Muscle layer of duodenum (tissue), 2 donors: Measurements from ENCODE around the gene GDF15.

Experiments
- H3K27ac ChIP-seq: one replicate; pipeline ENCODE4 v1.7.0; 2013; ENCODE audit warnings: mild to moderate bottlenecking, low read length
- H3K27me3 ChIP-seq: one replicate; pipeline ENCODE4 v1.7.0; 2013; ENCODE audit warnings: low read depth, mild to moderate bottlenecking, control low read depth, low read length
- H3K36me3 ChIP-seq, 2 donors: one replicate each; pipeline ENCODE4 v1.7.0; 2013; ENCODE audit warnings: low read length in 2 of 2, control low read depth in 1 of 2, mild to moderate bottlenecking in 1 of 2; ENCODE audit not compliant: insufficient read depth in 2 of 2, control insufficient read depth in 1 of 2
- H3K4me1 ChIP-seq, 2 donors: one replicate each; pipeline ENCODE4 v1.7.0; 2013; ENCODE audit warnings: low read length in 2 of 2, mild to moderate bottlenecking in 2 of 2, control low read depth in 1 of 2, moderate library complexity in 1 of 2; ENCODE audit not compliant: insufficient read depth in 2 of 2, control insufficient read depth in 1 of 2
- H3K4me3 ChIP-seq, 2 donors: one replicate each; pipeline ENCODE4 v1.7.0; 2013; ENCODE audit warnings: low read length in 2 of 2, low read depth in 1 of 2, mild to moderate bottlenecking in 1 of 2
- H3K9me3 ChIP-seq, 2 donors: one replicate each; pipeline ENCODE4 v1.7.0; 2013; ENCODE audit warnings: low read length in 2 of 2, control low read depth in 1 of 2, mild to moderate bottlenecking in 1 of 2; ENCODE audit not compliant: control insufficient read depth in 1 of 2
- donor health status: healthy.

Gene GDF15

DNA sequence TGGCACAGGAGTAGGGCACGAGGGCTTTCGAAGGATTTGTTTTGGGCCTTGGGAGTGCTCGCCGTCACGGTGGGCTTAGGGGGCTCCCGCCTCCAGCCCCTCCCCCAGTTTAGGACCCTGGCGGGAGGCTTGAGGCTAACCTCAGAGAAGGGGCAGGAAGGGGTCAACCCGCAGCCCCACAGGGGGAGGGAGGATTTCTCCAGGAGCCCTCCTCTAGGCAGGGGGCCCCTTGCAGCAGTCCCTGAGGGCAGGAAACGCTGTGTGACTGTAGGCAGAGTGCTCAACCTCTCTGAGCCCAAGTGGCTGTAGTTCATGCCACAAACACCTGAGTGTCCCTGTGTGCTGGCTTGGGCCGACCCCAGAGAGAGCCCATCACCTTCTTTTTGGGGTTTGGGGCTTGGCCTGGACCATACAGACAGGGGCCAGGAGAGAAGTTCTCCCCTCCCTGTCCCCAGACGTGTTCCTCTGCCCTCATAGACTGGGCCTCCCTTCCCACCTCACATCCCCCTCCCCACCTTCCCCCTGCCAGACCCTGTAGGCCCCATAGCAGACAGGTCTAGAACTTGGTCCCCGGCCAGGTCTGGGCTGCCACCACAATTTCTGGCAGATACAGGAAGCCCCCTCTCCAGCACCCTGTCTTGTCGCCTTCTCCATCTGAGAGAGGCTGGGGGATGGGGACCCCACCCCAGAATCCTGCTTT is 43.9 kb downstream of the GDF15 start:
- Histone ChIP-seq H3K4me3 (peak overlapping the region in 1 of 2 donors; percentile 58), H3K36me3 (no peaks in the 10 kb centered on the region), H3K27me3 (no peaks in the 10 kb centered on the region), H3K9me3 (no peaks in the 10 kb centered on the region), H3K4me1 (peaks cover 6 to 45% of the 10 kb centered on the region in 2 donors), H3K27ac (no peak overlapping the region)

DNA sequence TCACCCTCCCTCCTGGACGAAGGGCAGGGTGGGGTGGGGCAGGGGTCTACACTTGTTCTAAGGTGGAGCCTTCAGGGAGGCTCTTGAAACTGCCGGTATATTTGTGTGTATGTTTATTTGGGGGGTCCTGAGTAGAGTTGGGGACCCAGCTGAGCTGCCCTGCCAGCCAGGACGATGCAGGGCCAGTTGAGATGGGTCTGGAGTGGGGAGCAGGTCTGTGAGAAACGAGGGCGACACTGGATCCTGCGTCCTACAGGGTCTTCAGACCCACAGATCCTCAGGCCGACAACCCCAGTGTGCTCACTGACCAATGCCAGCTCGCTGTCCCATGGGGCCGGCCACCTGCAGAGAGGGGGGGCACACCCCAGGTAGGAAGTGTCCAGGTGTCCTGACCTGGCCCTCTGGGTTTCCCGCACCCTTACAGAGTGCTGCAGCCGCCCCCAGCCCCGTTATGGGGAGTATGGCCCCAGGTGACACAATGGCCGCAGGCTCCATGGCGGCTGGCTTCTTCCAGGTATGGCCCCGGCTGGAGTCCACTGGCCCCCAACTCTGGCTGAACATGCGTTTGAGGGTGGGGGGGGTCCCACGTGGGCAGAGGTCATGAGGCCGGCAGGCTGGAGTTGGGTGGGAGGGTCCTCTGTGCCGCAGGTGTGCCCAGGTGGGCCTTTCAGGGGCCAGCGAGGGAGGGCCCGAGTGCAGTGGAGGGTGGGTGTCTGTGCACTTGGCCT is 44.6 kb downstream of the GDF15 start:
- Histone ChIP-seq H3K4me3 (no peak overlapping the region), H3K27me3 (no peaks in the 10 kb centered on the region), H3K27ac (no peak overlapping the region), H3K9me3 (no peaks in the 10 kb centered on the region), H3K36me3 (no peaks in the 10 kb centered on the region), H3K4me1 (peaks cover 6 to 39% of the 10 kb centered on the region in 2 donors)

GRCh38 chr19:18431351-18432197 is 45.6 kb downstream of the GDF15 start:
- Histone ChIP-seq H3K4me3 (no peak overlapping the region), H3K27ac (no peak overlapping the region), H3K4me1 (peaks cover 0 to 31% of the 10 kb centered on the region in 2 donors), H3K9me3 (no peaks in the 10 kb centered on the region), H3K27me3 (no peaks in the 10 kb centered on the region), H3K36me3 (no peaks in the 10 kb centered on the region)

DNA sequence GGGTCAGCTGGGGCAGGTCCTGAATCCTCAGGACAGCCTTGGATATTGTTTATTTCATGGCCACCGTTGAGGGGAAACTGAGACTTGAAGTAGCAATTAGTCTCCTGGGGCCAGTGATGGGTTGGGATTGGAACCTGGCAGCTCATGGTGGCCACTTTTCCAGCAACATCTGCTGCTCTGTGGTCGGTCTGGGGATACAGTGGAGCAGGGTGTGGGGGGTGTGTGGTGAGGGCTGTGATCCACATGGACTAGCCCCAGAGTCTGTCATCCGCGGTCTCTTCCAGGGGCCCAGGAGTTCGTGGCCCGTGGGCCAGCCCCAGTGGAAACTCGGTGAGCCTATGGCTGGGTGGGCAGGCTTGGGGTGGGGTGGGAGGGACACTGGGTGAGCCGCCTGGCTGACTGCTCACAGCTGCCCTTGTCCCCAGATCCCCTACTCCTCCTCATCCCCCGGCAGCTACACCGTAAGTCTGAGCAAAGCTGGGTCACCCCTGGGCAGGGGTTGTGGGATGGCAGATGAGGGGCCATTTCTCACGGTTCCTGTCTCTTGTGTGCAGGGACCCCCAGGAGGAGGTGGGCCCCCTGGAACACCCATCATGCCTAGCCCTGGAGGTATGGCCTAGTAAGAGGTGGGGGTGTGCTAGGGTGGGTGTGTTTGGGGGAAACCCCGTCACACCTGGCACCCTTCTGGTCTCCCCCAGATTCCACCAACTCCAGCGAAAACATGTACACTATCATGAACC is 46.5 kb downstream of the GDF15 start:
- Histone ChIP-seq H3K27ac (no peak overlapping the region), H3K36me3 (no peaks in the 10 kb centered on the region), H3K4me1 (peaks cover 0 to 38% of the 10 kb centered on the region in 2 donors), H3K27me3 (no peaks in the 10 kb centered on the region), H3K9me3 (no peaks in the 10 kb centered on the region), H3K4me3 (peak overlapping the region in 1 of 2 donors; percentile 60)

DNA sequence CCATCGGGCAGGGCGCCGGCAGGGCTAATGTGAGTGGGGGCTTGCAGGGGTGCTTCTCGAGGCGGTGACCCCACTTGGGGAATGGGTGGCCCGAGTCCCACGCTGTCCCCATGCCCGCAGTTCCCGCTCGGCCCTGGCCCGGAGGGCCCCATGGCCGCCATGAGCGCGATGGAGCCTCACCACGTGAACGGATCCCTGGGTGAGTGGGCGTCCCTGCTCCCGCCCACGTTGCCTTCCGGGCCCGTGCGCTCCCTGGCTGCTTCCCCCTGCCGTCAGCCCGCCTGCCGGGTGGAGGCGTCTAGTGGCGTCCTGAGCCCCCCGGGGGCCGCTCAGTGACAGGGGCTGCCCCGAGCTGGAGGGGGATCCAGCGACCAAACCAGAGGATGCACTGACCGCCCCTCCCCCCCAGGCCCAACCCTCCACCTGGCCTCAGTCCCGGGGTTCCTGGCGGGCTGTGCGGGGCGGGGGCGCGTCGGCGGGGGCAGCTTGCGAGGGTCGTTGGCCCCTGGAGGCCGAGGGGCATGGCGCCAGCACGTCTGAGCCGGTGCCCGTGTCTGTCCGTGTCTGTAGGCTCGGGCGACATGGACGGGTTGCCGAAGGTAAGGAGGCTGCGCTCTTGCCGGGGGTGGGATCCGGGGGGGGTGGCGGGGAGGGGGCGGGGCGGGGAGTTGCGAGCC is 47.2 kb downstream of the GDF15 start:
- Histone ChIP-seq H3K4me1 (peaks cover under 1 to 39% of the 10 kb centered on the region in 2 donors), H3K9me3 (no peaks in the 10 kb centered on the region), H3K4me3 (peak overlapping the region in 1 of 2 donors; percentile 60), H3K27me3 (no peaks in the 10 kb centered on the region), H3K27ac (no peak overlapping the region), H3K36me3 (no peaks in the 10 kb centered on the region)

- Histone ChIP-seq H3K27me3 (no peaks in the 10 kb centered on the region), H3K4me3 (peak overlapping the region in 1 of 2 donors; percentile 48), H3K36me3 (no peaks in the 10 kb centered on the region), H3K9me3 (no peaks in the 10 kb centered on the region), H3K27ac (no peak overlapping the region), H3K4me1 (peaks cover 4 to 41% of the 10 kb centered on the region in 2 donors)
These were observed 47.9 kb downstream of the GDF15 start for GRCh38 chr19:18433735-18434398.

- no peaks in the 10 kb centered on the region for H3K36me3 ChIP-seq
- H3K9me3 ChIP-seq = no peaks in the 10 kb centered on the region
- peaks cover 4 to 39% of the 10 kb centered on the region in 2 donors for H3K4me1 ChIP-seq
- no peak overlapping the region for H3K27ac ChIP-seq
- H3K4me3 ChIP-seq = peak overlapping the region in 1 of 2 donors; percentile 48
- H3K27me3 ChIP-seq = no peaks in the 10 kb centered on the region
These were observed 48.6 kb downstream of the GDF15 start for GRCh38 chr19:18434411-18435175.

DNA sequence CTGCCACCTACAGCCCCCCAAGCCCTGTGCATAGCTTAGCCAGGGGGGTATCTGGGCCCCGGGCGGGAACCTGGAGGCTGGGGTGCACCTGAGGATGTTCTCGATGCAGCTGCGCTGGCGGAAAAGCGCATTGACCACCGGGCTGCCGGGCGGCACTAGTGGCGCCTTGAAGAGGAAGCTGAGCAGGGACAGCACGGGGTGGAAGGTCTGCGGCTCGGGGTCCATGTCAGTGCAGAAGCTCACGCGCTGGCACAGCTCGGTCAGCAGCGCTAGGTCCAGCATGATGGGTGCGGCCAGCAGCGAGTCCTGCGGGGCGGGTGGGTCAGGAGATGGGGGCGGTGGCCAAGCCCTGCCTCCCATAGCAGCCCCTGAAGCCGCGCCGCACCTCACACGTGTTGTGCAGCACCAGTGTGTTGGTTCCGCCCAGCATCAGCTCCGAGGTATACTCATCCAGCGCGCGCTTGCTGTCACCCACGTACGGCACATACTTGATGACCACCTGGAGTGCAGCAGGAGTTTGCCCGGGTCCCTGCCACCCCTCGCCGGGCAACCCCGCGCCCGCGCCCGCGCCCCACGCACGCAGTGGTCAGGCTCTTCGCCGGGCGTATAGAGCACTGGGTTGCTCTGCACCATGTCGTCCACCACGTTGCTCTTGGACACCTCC is 49.4 kb downstream of the GDF15 start:
- H3K27me3 ChIP-seq = no peaks in the 10 kb centered on the region
- no peak overlapping the region for H3K4me3 ChIP-seq
- H3K36me3 ChIP-seq = no peaks in the 10 kb centered on the region
- H3K4me1 ChIP-seq = peaks cover 4 to 36% of the 10 kb centered on the region in 2 donors
- no peaks in the 10 kb centered on the region for H3K9me3 ChIP-seq
- no peak overlapping the region for H3K27ac ChIP-seq

DNA sequence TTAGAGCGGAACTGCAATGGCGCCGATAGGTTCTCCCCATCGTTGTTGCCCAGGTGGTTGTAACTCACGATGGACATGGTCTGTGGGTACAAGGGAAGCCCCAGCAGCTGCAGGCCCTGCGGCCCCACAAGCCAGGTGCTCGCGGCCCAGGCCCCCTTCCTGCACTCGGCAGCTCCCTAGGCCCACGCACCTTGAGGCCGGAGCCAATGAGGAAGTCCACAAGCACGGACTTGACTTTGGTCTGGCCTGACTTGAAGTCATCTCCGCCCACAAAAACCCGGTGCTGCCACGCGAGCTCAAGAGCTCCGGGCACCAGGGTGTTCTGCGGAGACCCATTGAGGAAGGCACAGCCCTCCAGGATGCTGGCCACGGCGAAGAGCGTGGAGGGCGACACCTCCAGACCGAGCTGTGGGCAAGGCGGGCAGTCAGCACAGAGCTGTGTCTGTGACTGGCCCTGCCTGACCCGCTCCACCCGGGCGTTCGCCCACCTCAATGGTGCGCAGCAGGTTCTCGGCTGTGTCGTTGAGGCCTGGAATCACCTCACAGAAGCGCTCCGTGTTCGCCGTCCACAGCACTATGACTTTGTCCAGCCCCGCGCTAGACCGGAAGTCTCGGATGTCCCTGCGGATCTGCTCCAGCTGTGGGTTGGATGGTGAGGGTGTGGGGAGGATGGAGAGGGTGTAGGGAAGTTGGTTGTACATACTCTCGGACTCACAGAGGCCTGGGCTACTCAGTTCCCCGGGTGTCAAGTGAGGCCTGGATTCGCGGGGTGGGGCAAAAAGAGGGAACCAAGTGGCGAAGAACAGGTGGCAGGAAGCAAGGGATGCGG is 50.1 kb downstream of the GDF15 start:
- H3K9me3 ChIP-seq = no peaks in the 10 kb centered on the region
- H3K36me3 ChIP-seq = no peaks in the 10 kb centered on the region
- peaks cover 4 to 36% of the 10 kb centered on the region in 2 donors for H3K4me1 ChIP-seq
- no peaks in the 10 kb centered on the region for H3K27me3 ChIP-seq
- peak overlapping the region in 1 of 2 donors; percentile 62 for H3K4me3 ChIP-seq
- no peak overlapping the region for H3K27ac ChIP-seq
